Caco-2 (cell line): ENCODE data around the gene PXYLP1. TPM values are rescaled to one million over a fixed set of nuclear protein-coding genes. Genes with fewer than 3 reads are reported as not detected.

Source experiments
- BruUV-seq: library from RNA; stranded (reverse); fragments of 400-500 nt; replicated peaks from 2 replicates; lab custom pipeline; 2021; lab: Mats Ljungman, UMichigan
- CTCF ChIA-PET: fragments of 300-600 bp; sonication (Branson Sonifier 250); formaldehyde crosslinking; loops from one replicate; lab custom pipeline; 2022; ENCODE audit warnings: antibody characterized with exemption; lab: Charles Lee
- POLR2A ChIA-PET: fragments of 300-600 bp; sonication (Branson Sonifier 250); formaldehyde crosslinking; loops from one replicate; lab custom pipeline; 2022; ENCODE audit warnings: antibody characterized with exemption; lab: Charles Lee
- DNase-seq, 2 experiments: peaks; one replicate each; pipeline versions ENCODE4 v3.0.0 to v3.0.0-alpha.2; 2020 to 2022
- H3K27me3 ChIP-seq: replicated peaks from 2 replicates; pipeline ENCODE4 v1.6.0; 2011; ENCODE audit warnings: low read length; ENCODE audit not compliant: control insufficient read depth, insufficient read depth
- H3K36me3 ChIP-seq: 2 replicates; pipeline ENCODE4 v1.5.1; 2011; ENCODE audit warnings: low read length; ENCODE audit not compliant: control insufficient read depth, insufficient read depth
- H3K4me1 ChIP-seq: fragments of 250-450 bp; sonication (Bioruptor Pico); 2 replicates; pipeline ENCODE4 v1.5.1; 2020; ENCODE audit warnings: mild to moderate bottlenecking
- H3K4me3 ChIP-seq: 2 replicates; pipeline ENCODE4 v1.5.1; 2011; ENCODE audit warnings: low read depth, mild to moderate bottlenecking, control low read depth, low read length
- H3K9me3 ChIP-seq: fragments of 250-450 bp; sonication (Bioruptor Pico); 2 replicates; pipeline ENCODE4 v1.5.1; 2020; ENCODE audit warnings: mild to moderate bottlenecking, moderate library complexity
- H3K27ac Mint-ChIP-seq: one replicate; pipeline ENCODE4 v1.8.0; 2022; ENCODE audit warnings: mixed read lengths; ENCODE audit not compliant: unreplicated experiment
- H3K27me3 Mint-ChIP-seq: one replicate; pipeline ENCODE4 v1.8.0; 2022; ENCODE audit warnings: mixed read lengths; ENCODE audit not compliant: insufficient read depth, unreplicated experiment
- H3K36me3 Mint-ChIP-seq: one replicate; pipeline ENCODE4 v1.8.0; 2022; ENCODE audit warnings: mild to moderate bottlenecking, mixed read lengths; ENCODE audit not compliant: insufficient read depth, unreplicated experiment
- H3K4me1 Mint-ChIP-seq: one replicate; pipeline ENCODE4 v1.8.0; 2022; ENCODE audit warnings: low read depth, mixed read lengths; ENCODE audit not compliant: unreplicated experiment
- H3K4me3 Mint-ChIP-seq: one replicate; pipeline ENCODE4 v1.8.0; 2022; ENCODE audit warnings: mild to moderate bottlenecking, moderate library complexity, mixed read lengths; ENCODE audit not compliant: unreplicated experiment
- H3K9me3 Mint-ChIP-seq: one replicate; pipeline ENCODE4 v1.8.0; 2022; ENCODE audit warnings: mixed read lengths; ENCODE audit not compliant: unreplicated experiment
- intact Hi-C: fragments of 100-400 bp; cut with micrococcal nuclease; formaldehyde crosslinking; loops from one replicate; pipeline ENCODE4 v1.10.0; 2022; ENCODE audit not compliant: unreplicated experiment
- total RNA-seq: library from RNA; stranded (reverse); gene quantifications from 2 replicates; pipeline ENCODE4 v1.2.3, GENCODE V29; 2022
- TF ChIP-seq, protein P1 (sequence below), 2 experiments: fragments of 200-600 bp in 1 of 2; IDR thresholded peaks; 1 replicate in 1 of 2; 2 replicates in 1 of 2; pipeline versions ENCODE4 v1.5.1 to v1.8.0; 2011 to 2022; ENCODE audit warnings: antibody characterized with exemption in 1 of 2, control low read depth in 1 of 2, inconsistent platforms in 1 of 2, low read depth in 1 of 2, low read length in 1 of 2, mild to moderate bottlenecking in 1 of 2, moderate library complexity in 1 of 2; ENCODE audit not compliant: insufficient read depth in 1 of 2, severe bottlenecking in 1 of 2, unreplicated experiment in 1 of 2

Gene PXYLP1
- total RNA-seq, 1 experiment from 2014 or later, result 24.6 TPM

- Mint-ChIP-seq H3K4me3 (no peak overlapping the region), H3K36me3 (no peaks in the 10 kb centered on the region), H3K9me3 (no peaks in the 10 kb centered on the region), H3K4me1 (peaks cover 7% of the 10 kb centered on the region), H3K27me3 (peaks cover 14% of the 10 kb centered on the region), H3K27ac (no peak overlapping the region)
- POLR2A ChIA-PET, result no interaction called here
- Histone ChIP-seq H3K36me3 (no peaks in the 10 kb centered on the region), H3K4me3 (no peak overlapping the region), H3K27me3 (no peaks in the 10 kb centered on the region), H3K4me1 (peaks cover 16% of the 10 kb centered on the region), H3K9me3 (no peaks in the 10 kb centered on the region; the same call in 1 of the 2 replicates)
- no peak for DNase-seq
- TF ChIP-seq, protein P1, sequence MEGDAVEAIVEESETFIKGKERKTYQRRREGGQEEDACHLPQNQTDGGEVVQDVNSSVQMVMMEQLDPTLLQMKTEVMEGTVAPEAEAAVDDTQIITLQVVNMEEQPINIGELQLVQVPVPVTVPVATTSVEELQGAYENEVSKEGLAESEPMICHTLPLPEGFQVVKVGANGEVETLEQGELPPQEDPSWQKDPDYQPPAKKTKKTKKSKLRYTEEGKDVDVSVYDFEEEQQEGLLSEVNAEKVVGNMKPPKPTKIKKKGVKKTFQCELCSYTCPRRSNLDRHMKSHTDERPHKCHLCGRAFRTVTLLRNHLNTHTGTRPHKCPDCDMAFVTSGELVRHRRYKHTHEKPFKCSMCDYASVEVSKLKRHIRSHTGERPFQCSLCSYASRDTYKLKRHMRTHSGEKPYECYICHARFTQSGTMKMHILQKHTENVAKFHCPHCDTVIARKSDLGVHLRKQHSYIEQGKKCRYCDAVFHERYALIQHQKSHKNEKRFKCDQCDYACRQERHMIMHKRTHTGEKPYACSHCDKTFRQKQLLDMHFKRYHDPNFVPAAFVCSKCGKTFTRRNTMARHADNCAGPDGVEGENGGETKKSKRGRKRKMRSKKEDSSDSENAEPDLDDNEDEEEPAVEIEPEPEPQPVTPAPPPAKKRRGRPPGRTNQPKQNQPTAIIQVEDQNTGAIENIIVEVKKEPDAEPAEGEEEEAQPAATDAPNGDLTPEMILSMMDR (IDR thresholded peaks at IDR 0.05; ENCODE audit: insufficient read depth in 1 of 2, low read depth in 1 of 2, low read length in 1 of 2, severe bottlenecking in 1 of 2, unreplicated experiment in 1 of 2), result no peak
- BruUV-seq, result no TSS peak
- CTCF ChIA-PET, result no interaction called here
- intact Hi-C loops, result no loop called here
Measured at GRCh38 chr3:141201122-141201521, 30.5 kb upstream of the PXYLP1 start.

DNA sequence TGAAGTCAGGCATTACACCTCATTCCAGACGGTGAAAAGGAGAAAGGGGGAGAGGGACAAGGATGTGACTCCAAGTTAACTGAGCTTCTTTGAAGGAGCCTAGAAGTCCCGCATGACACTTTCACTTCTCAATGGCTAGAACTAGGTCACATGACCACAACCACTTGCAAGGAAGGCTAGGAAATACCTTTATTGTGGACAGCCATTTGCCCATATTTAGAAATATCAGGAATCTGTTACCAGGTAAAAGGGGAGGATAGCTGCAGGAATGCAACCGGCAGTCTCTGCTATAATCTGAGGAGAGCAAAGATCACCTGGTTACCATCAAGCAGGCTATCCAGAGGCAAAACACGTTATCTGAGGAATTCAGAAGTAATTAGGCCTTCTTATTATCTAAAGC, 28.9 kb upstream of the PXYLP1 start:
- Histone ChIP-seq H3K9me3 (no peaks in the 10 kb centered on the region; the same call in 1 of the 2 replicates), H3K4me3 (no peak overlapping the region), H3K36me3 (no peaks in the 10 kb centered on the region), H3K27me3 (no peaks in the 10 kb centered on the region), H3K4me1 (peaks cover 16% of the 10 kb centered on the region)
- no peak overlapping the region for H3K27ac Mint-ChIP-seq
- H3K36me3 Mint-ChIP-seq, result no peaks in the 10 kb centered on the region
- H3K9me3 Mint-ChIP-seq, result no peaks in the 10 kb centered on the region
- H3K4me1 Mint-ChIP-seq, result peaks cover 7% of the 10 kb centered on the region
- ChIA-PET POLR2A (no interaction called here), CTCF (interaction anchor here (1.0 kb wide), 1 partner anchor 29 kb away, joined by 3 read pairs; the partner anchor contains the start of gene PXYLP1)
- peaks cover 2% of the 10 kb centered on the region for H3K27me3 Mint-ChIP-seq
- no peak overlapping the region for H3K4me3 Mint-ChIP-seq
- intact Hi-C loops, result no loop called here
- TF ChIP-seq, protein P1 (IDR thresholded peaks at IDR 0.05; ENCODE audit: insufficient read depth in 1 of 2, low read depth in 1 of 2, low read length in 1 of 2, severe bottlenecking in 1 of 2, unreplicated experiment in 1 of 2), result no peak
- BruUV-seq, result no TSS peak
- DNase-seq, result peak; percentile 29 to 57

GRCh38 chr3:141203866-141204265, 27.8 kb upstream of the PXYLP1 start:
- POLR2A ChIA-PET, result no interaction called here
- peaks cover 16% of the 10 kb centered on the region for H3K4me1 ChIP-seq
- no peak overlapping the region for H3K4me3 ChIP-seq

More at GRCh38 chr3:141203866-141204265, 27.8 kb upstream of the PXYLP1 start:
- BruUV-seq, result no TSS peak
- CTCF ChIA-PET, result no interaction called here
- Histone ChIP-seq H3K36me3 (no peaks in the 10 kb centered on the region), H3K27me3 (no peaks in the 10 kb centered on the region), H3K9me3 (no peaks in the 10 kb centered on the region; the same call in 1 of the 2 replicates)
- TF ChIP-seq, protein P1 (IDR thresholded peaks at IDR 0.05; ENCODE audit: insufficient read depth in 1 of 2, low read depth in 1 of 2, low read length in 1 of 2, severe bottlenecking in 1 of 2, unreplicated experiment in 1 of 2), result no peak
- DNase-seq, result no peak
- Mint-ChIP-seq H3K9me3 (no peaks in the 10 kb centered on the region), H3K4me1 (peaks cover 7% of the 10 kb centered on the region), H3K27me3 (no peaks in the 10 kb centered on the region), H3K36me3 (no peaks in the 10 kb centered on the region), H3K27ac (no peak overlapping the region), H3K4me3 (no peak overlapping the region)
- intact Hi-C loops, result no loop called here
